HCT116 (cell line): ENCODE data around the gene CPLX3. TPM values are rescaled to one million over a fixed set of nuclear protein-coding genes. Genes with fewer than 3 reads are reported as not detected.

Source experiments
- ATAC-seq: fragments of 200-7000 bp; cut with Tn5 transposase; 2 replicates; pipeline ENCODE4 v1.9.1; 2020; ENCODE audit warnings: mild to moderate bottlenecking, moderate library complexity
- BruUV-seq: library from RNA; stranded (reverse); fragments of 400-500 nt; replicated peaks from 2 replicates; lab custom pipeline; 2021; lab: Mats Ljungman, UMichigan
- CTCF ChIA-PET: fragments of 300-600 bp; sonication (Branson Sonifier 250); formaldehyde crosslinking; loops from one replicate; lab custom pipeline; 2021; ENCODE audit warnings: antibody characterized with exemption; lab: Charles Lee
- POLR2A ChIA-PET: fragments of 300-600, 350-600 bp; sonication (Branson Sonifier 250); formaldehyde crosslinking; loops from one replicate; lab custom pipeline; 2021; ENCODE audit warnings: antibody characterized with exemption; lab: Charles Lee
- RAD21 ChIA-PET, 2 experiments: fragments of 300-600 bp; sonication (Branson Sonifier 250); formaldehyde crosslinking; loops; one replicate each; lab custom pipeline; 2023; ENCODE audit warnings: low total read pairs in 2 of 2; ENCODE audit not compliant: uncharacterized antibody in 2 of 2, unreplicated experiment in 2 of 2, low non-redundant PET in 1 of 2; lab: Charles Lee
- DNase-seq: peaks from one replicate; pipeline ENCODE4 v3.0.0-alpha.2; 2010; ENCODE audit warnings: low read depth, low spot score
- H2AFZ ChIP-seq: fragments of 200-600 bp; shearing (Covaris generic), sonication (generic); 2 replicates; pipeline ENCODE4 v1.6.1; 2017; ENCODE audit warnings: low read depth, mixed run types, mixed read lengths, antibody characterized with exemption, low read length; ENCODE audit not compliant: poor library complexity, severe bottlenecking
- H3K27ac ChIP-seq: 2 replicates; pipeline ENCODE4 v1.5.1; 2012; ENCODE audit warnings: low read depth, low read length
- H3K27me3 ChIP-seq: fragments of 200-600 bp; sonication (generic); 2 replicates; pipeline ENCODE4 v1.6.1; 2016; ENCODE audit warnings: mixed run types, low read length, mixed read lengths; ENCODE audit not compliant: insufficient read depth
- H3K36me3 ChIP-seq, 2 experiments: fragments of 200-500 bp in 1 of 2; fragments of 200-600 bp in 1 of 2; sonication (Bioruptor generic) in 1 of 2; sonication (generic) in 1 of 2; 2 replicates each; pipeline versions ENCODE4 v1.5.1 to v1.6.1; 2014 to 2016; ENCODE audit warnings: low read length in 2 of 2, inconsistent platforms in 1 of 2, mixed read lengths in 1 of 2, mixed run types in 1 of 2; ENCODE audit not compliant: insufficient read depth in 2 of 2, control insufficient read depth in 1 of 2
- H3K4me1 ChIP-seq, 2 experiments: fragments of 200-600 bp in 1 of 2; sonication (generic) in 1 of 2; 2 replicates each; pipeline versions ENCODE4 v1.5.1 to v1.6.1; 2012 to 2017; ENCODE audit warnings: low read length in 2 of 2, inconsistent platforms in 1 of 2, mild to moderate bottlenecking in 1 of 2, mixed read lengths in 1 of 2, mixed run types in 1 of 2, moderate library complexity in 1 of 2; ENCODE audit not compliant: insufficient read depth in 2 of 2, control insufficient read depth in 1 of 2
- H3K4me2 ChIP-seq: fragments of 200-600 bp; sonication (generic); 2 replicates; pipeline ENCODE4 v1.6.1; 2017; ENCODE audit warnings: mixed run types, low read length, mixed read lengths
- H3K4me3 ChIP-seq, 2 experiments: fragments of 200-600 bp in 1 of 2; sonication (generic) in 1 of 2; replicated peaks in 1 of 2; 2 replicates each; pipeline ENCODE4 v1.5.1; 2011 to 2016; ENCODE audit warnings: low read length in 2 of 2, control low read depth in 1 of 2, low read depth in 1 of 2, mild to moderate bottlenecking in 1 of 2, mixed read lengths in 1 of 2, mixed run types in 1 of 2
- H3K79me2 ChIP-seq: fragments of 200-600 bp; sonication (generic); 2 replicates; pipeline ENCODE4 v1.6.1; 2017; ENCODE audit warnings: mild to moderate bottlenecking, mixed run types, low read length, moderate library complexity, mixed read lengths; ENCODE audit not compliant: insufficient read depth
- H3K9ac ChIP-seq: fragments of 200-600 bp; sonication (generic); 2 replicates; pipeline ENCODE4 v1.6.1; 2016; ENCODE audit warnings: low read length, mixed read lengths
- H3K9me2 ChIP-seq: fragments of 200-600 bp; sonication (generic), shearing (Covaris generic); 2 replicates; pipeline ENCODE4 v1.6.1; 2017; ENCODE audit warnings: mixed run types, mild to moderate bottlenecking, moderate library complexity; ENCODE audit not compliant: insufficient read depth
- H3K9me3 ChIP-seq, 2 experiments: fragments of 200-500 bp in 1 of 2; fragments of 200-600 bp in 1 of 2; sonication (Bioruptor generic) in 1 of 2; sonication (generic) in 1 of 2; 2 replicates each; pipeline ENCODE4 v1.6.1; 2014 to 2017; ENCODE audit warnings: low read length in 2 of 2, mixed read lengths in 2 of 2, inconsistent platforms in 1 of 2, low read depth in 1 of 2, mild to moderate bottlenecking in 1 of 2, mixed run types in 1 of 2, moderate library complexity in 1 of 2; ENCODE audit not compliant: control insufficient read depth in 1 of 2, insufficient read depth in 1 of 2
- H4K20me1 ChIP-seq: fragments of 200-600 bp; sonication (generic), shearing (Covaris generic); 2 replicates; pipeline ENCODE4 v1.6.1; 2017; ENCODE audit warnings: mixed run types, mild to moderate bottlenecking, moderate library complexity; ENCODE audit not compliant: insufficient read depth
- ATF3 ChIP-seq: IDR thresholded peaks from 2 replicates; pipeline ENCODE4 v1.6.1; 2012
- CBX3 ChIP-seq: IDR thresholded peaks from 2 replicates; pipeline ENCODE4 v1.6.1; 2012; ENCODE audit warnings: low read depth
- CEBPB ChIP-seq: IDR thresholded peaks from 2 replicates; pipeline ENCODE4 v1.6.1; 2012; ENCODE audit warnings: low read depth
- EGR1 ChIP-seq: IDR thresholded peaks from 2 replicates; pipeline ENCODE4 v1.6.1; 2012; ENCODE audit warnings: low read depth
- EZH2 ChIP-seq: fragments of 200-600 bp; sonication (generic); IDR thresholded peaks from 2 replicates; pipeline ENCODE4 v1.6.1; 2017; ENCODE audit warnings: antibody characterized with exemption, mixed run types
- EZH2phosphoT487 ChIP-seq: fragments of 200-600 bp; IDR thresholded peaks from 2 replicates; pipeline ENCODE4 v1.6.1; 2018; ENCODE audit warnings: antibody characterized with exemption, borderline replicate concordance
- JUND ChIP-seq: IDR thresholded peaks from 2 replicates; pipeline ENCODE4 v1.6.1; 2012
- POLR2AphosphoS5 ChIP-seq: IDR thresholded peaks from 2 replicates; pipeline ENCODE4 v1.6.1; 2011; ENCODE audit warnings: mild to moderate bottlenecking, low read depth, low read length, moderate library complexity
- RAD21 ChIP-seq: IDR thresholded peaks from 2 replicates; pipeline ENCODE4 v1.6.1; 2012; ENCODE audit warnings: low read depth, mild to moderate bottlenecking
- SIN3A ChIP-seq: IDR thresholded peaks from 2 replicates; pipeline ENCODE4 v1.6.1; 2012; ENCODE audit warnings: low read depth
- ZNF274 ChIP-seq: fragments of 200-500 bp; sonication (Bioruptor generic); IDR thresholded peaks from 2 replicates; pipeline ENCODE4 v1.6.1; 2014; ENCODE audit warnings: mild to moderate bottlenecking, low read depth, low read length, inconsistent platforms
- intact Hi-C: fragments of 100-400 bp; cut with micrococcal nuclease; formaldehyde crosslinking; loops from 2 replicates; pipeline ENCODE4 v1.10.0; 2022
- total RNA-seq: library from RNA; stranded (reverse); gene quantifications from one replicate; pipeline ENCODE4 v1.2.1, GENCODE V29; 2021; ENCODE audit not compliant: unreplicated experiment
- TF ChIP-seq, protein P1 (sequence below): IDR thresholded peaks from 2 replicates; pipeline ENCODE4 v1.6.1; 2012

The CPLX3 gene
- total RNA-seq, 1 experiment from 2014 or later = not detected

DNA sequence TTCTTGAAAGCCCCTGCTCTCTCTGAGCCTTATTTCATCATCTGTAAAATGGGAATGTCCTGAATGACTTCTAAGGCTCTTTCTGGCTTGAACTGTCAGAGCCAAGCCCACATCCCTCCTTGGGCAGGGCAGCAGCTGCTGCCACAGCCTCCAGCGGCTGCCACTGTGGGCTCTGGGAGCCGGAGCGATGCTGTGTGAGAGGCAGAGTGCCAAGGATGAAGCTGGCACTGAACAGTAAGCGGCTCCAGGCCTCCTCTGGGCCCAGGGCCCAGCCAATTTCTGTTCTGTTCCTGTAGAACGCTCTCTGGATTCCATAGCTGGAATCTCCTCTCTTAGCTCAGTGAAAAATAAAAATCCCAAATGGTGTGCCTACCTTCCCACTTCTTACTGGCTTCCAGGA is 4.4 kb downstream of the CPLX3 start:
- peaks cover 0 to 9% of the 10 kb centered on the region in 2 experiments; a peak in 2 of 4 replicates for H3K4me1 ChIP-seq
- no TSS peak for BruUV-seq
- no peak overlapping the region for H3K4me3 ChIP-seq
- DNase-seq (no peak), ATAC-seq (no peak)
- TF ChIP-seq ZNF274 (no peak), CEBPB (no peak), ATF3 (no peak), EZH2 (no peak), POLR2AphosphoS5 (no peak), SIN3A (no peak), RAD21 (no peak), CBX3 (no peak), EZH2phosphoT487 (no peak), EGR1 (no peak), JUND (no peak)
- TF ChIP-seq, protein P1, sequence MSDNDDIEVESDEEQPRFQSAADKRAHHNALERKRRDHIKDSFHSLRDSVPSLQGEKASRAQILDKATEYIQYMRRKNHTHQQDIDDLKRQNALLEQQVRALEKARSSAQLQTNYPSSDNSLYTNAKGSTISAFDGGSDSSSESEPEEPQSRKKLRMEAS = no peak
- no peak overlapping the region for H3K27ac ChIP-seq
- ChIA-PET RAD21 (no interaction called here), CTCF (no interaction called here), POLR2A (no interaction called here)
- H3K9me2 ChIP-seq = no peaks in the 10 kb centered on the region
- H3K4me2 ChIP-seq = no peak overlapping the region
- H3K27me3 ChIP-seq = peaks cover 21% of the 10 kb centered on the region; the same call in 1 of the 2 replicates
- no peaks in the 10 kb centered on the region for H3K79me2 ChIP-seq
- no peaks in the 10 kb centered on the region for H4K20me1 ChIP-seq
- H3K9ac ChIP-seq = no peak overlapping the region
- intact Hi-C loops = no loop called here
- H2AFZ ChIP-seq = no peak overlapping the region
- H3K9me3 ChIP-seq = no peaks in the 10 kb centered on the region
- no peaks in the 10 kb centered on the region for H3K36me3 ChIP-seq
